IMR-90 (cell line): Measurements from ENCODE around the gene PPP3CA. TPM values are rescaled to one million over a fixed set of nuclear protein-coding genes. Genes with fewer than 3 reads are reported as not detected.

ENCODE experiments used
- ATAC-seq: fragments of 200-7000 bp; cut with Tn5 transposase; 2 replicates; pipeline ENCODE4 v1.9.1; 2020; ENCODE audit warnings: low read depth, mild to moderate bottlenecking, moderate library complexity
- BruUV-seq: library from RNA; stranded (reverse); fragments of 400-500 nt; replicated peaks from 2 replicates; lab custom pipeline; 2021; lab: Mats Ljungman, UMichigan
- CTCF ChIA-PET: fragments of 300-600 bp; formaldehyde crosslinking; extraction: SDS; loops from one replicate; lab custom pipeline; 2021; ENCODE audit warnings: antibody characterized with exemption; lab: Yijun Ruan, JAX
- POLR2A ChIA-PET: fragments of 300-600 bp; sonication (Branson Sonifier 250); formaldehyde crosslinking; loops from one replicate; lab custom pipeline; 2022; ENCODE audit warnings: antibody characterized with exemption; ENCODE audit not compliant: unreplicated experiment; lab: Charles Lee
- DNase-seq: peaks from one replicate; pipeline ENCODE4 v3.0.0; 2013
- H2AFZ ChIP-seq: replicated peaks from 2 replicates; pipeline ENCODE3; 2013; ENCODE audit warnings: low read length, mild to moderate bottlenecking; ENCODE audit not compliant: poor library complexity
- H2AK5ac ChIP-seq: 2 replicates; pipeline ENCODE4 v1.6.1; 2013; ENCODE audit warnings: low read depth, low read length, inconsistent platforms
- H2AK9ac ChIP-seq: replicated peaks from 2 replicates; pipeline ENCODE3; 2013; ENCODE audit warnings: mild to moderate bottlenecking, low read depth, low read length, moderate library complexity; ENCODE audit not compliant: poor library complexity
- H2BK120ac ChIP-seq: 2 replicates; pipeline ENCODE4 v1.6.1; 2013; ENCODE audit warnings: low read depth, low read length, inconsistent platforms
- H2BK15ac ChIP-seq: 3 replicates; pipeline ENCODE4 v1.6.1; 2013; ENCODE audit warnings: low read depth, low read length, inconsistent platforms
- H2BK20ac ChIP-seq: 2 replicates; pipeline ENCODE4 v1.6.1; 2013; ENCODE audit warnings: low read depth, mild to moderate bottlenecking, inconsistent platforms, low read length, moderate library complexity
- H2BK5ac ChIP-seq: 2 replicates; pipeline ENCODE4 v1.6.1; 2013; ENCODE audit warnings: mild to moderate bottlenecking, low read depth, low read length, inconsistent platforms; ENCODE audit not compliant: poor library complexity, severe bottlenecking
- H3K14ac ChIP-seq: replicated peaks from 2 replicates; pipeline ENCODE4 v1.6.1; 2013; ENCODE audit warnings: low read depth, low read length, inconsistent platforms
- H3K18ac ChIP-seq: 2 replicates; pipeline ENCODE4 v1.6.1; 2013; ENCODE audit warnings: low read depth, low read length, control low read depth
- H3K23ac ChIP-seq: 2 replicates; pipeline ENCODE4 v1.6.1; 2013; ENCODE audit warnings: low read depth, low read length, inconsistent platforms
- H3K27ac ChIP-seq: 2 replicates; pipeline ENCODE4 v1.5.1; 2013; ENCODE audit warnings: mild to moderate bottlenecking, control low read depth, low read length; ENCODE audit not compliant: insufficient read depth
- H3K27me3 ChIP-seq: 2 replicates; pipeline ENCODE4 v1.6.1; 2013; ENCODE audit warnings: low read length; ENCODE audit not compliant: control insufficient read depth, insufficient read depth
- H3K36me3 ChIP-seq: 2 replicates; pipeline ENCODE4 v1.6.1; 2013; ENCODE audit warnings: low read length, mixed read lengths; ENCODE audit not compliant: control insufficient read depth, insufficient read depth
- H3K4ac ChIP-seq: 2 replicates; pipeline ENCODE4 v1.6.1; 2013; ENCODE audit warnings: low read depth, low read length, inconsistent platforms
- H3K4me1 ChIP-seq: 2 replicates; pipeline ENCODE4 v1.6.1; 2013; ENCODE audit warnings: low read length, mixed read lengths; ENCODE audit not compliant: control insufficient read depth, insufficient read depth
- H3K4me2 ChIP-seq: 2 replicates; pipeline ENCODE4 v1.6.1; 2013; ENCODE audit warnings: low read depth, mild to moderate bottlenecking, control low read depth, low read length, moderate library complexity
- H3K4me3 ChIP-seq: 2 replicates; pipeline ENCODE4 v1.5.1; 2013; ENCODE audit warnings: low read depth, mild to moderate bottlenecking, control low read depth, low read length, moderate library complexity; ENCODE audit not compliant: insufficient read depth
- H3K56ac ChIP-seq: 2 replicates; pipeline ENCODE4 v1.6.1; 2013; ENCODE audit warnings: low read length, inconsistent platforms; ENCODE audit not compliant: insufficient read depth; ENCODE audit errors: extremely low read depth
- H3K79me1 ChIP-seq, 2 experiments: 2 replicates each; pipeline ENCODE4 v1.6.1; 2013; ENCODE audit warnings: low read length in 2 of 2, inconsistent platforms in 1 of 2, low read depth in 1 of 2
- H3K9ac ChIP-seq: 2 replicates; pipeline ENCODE4 v1.6.1; 2013; ENCODE audit warnings: low read depth, low read length, control low read depth
- H3K9me1 ChIP-seq: 2 replicates; pipeline ENCODE4 v1.6.1; 2013; ENCODE audit warnings: low read length, inconsistent platforms; ENCODE audit not compliant: insufficient read depth
- H3K9me3 ChIP-seq: 2 replicates; pipeline ENCODE4 v1.6.1; 2013; ENCODE audit warnings: low read length; ENCODE audit not compliant: control insufficient read depth, insufficient read depth
- H4K20me1 ChIP-seq: 2 replicates; pipeline ENCODE4 v1.6.1; 2013; ENCODE audit warnings: low read length, inconsistent platforms; ENCODE audit not compliant: insufficient read depth
- H4K5ac ChIP-seq: 2 replicates; pipeline ENCODE4 v1.6.1; 2013; ENCODE audit warnings: mild to moderate bottlenecking, low read depth, low read length, control low read depth
- H4K8ac ChIP-seq, 2 experiments: 2 replicates each; pipeline ENCODE4 v1.6.1; 2013; ENCODE audit warnings: low read depth in 2 of 2, low read length in 2 of 2, control low read depth in 1 of 2, inconsistent platforms in 1 of 2
- H4K91ac ChIP-seq: 2 replicates; pipeline ENCODE4 v1.6.1; 2013; ENCODE audit warnings: low read depth, low read length, inconsistent platforms; ENCODE audit not compliant: insufficient read depth
- CHD1 ChIP-seq: IDR thresholded peaks from 2 replicates; pipeline ENCODE4 v1.6.1; 2012; ENCODE audit warnings: low read depth, low read length, improper control_type of control experiment
- CTCF ChIP-seq: conservative IDR thresholded peaks from 2 replicates; pipeline ENCODE4 v1.5.1; 2012; ENCODE audit warnings: mild to moderate bottlenecking, low read depth, low read length, improper control_type of control experiment
- ELK1 ChIP-seq: fragments of 150-350 bp; IDR thresholded peaks from 2 replicates; pipeline ENCODE4 v1.6.1; 2016; ENCODE audit warnings: low read depth, mild to moderate bottlenecking, low read length, moderate library complexity, borderline replicate concordance
- MAFK ChIP-seq: IDR thresholded peaks from 2 replicates; pipeline ENCODE4 v1.6.1; 2012; ENCODE audit warnings: low read depth, low read length, improper control_type of control experiment
- MAZ ChIP-seq: IDR thresholded peaks from 2 replicates; pipeline ENCODE4 v1.6.1; 2012; ENCODE audit warnings: low read depth, mild to moderate bottlenecking, low read length, improper control_type of control experiment, moderate library complexity, borderline replicate concordance
- NFE2L2 ChIP-seq: fragments of 150-350 bp; IDR thresholded peaks from 2 replicates; pipeline ENCODE4 v1.6.1; 2016; ENCODE audit warnings: low read depth, mild to moderate bottlenecking, low read length
- RAD21 ChIP-seq: IDR thresholded peaks from 2 replicates; pipeline ENCODE4 v1.6.1; 2012; ENCODE audit warnings: low read length, improper control_type of control experiment
- SMC3 ChIP-seq: fragments of 150-350 bp; IDR thresholded peaks from 2 replicates; pipeline ENCODE4 v1.6.1; 2016; ENCODE audit warnings: low read depth, mild to moderate bottlenecking, antibody characterized with exemption, low read length, moderate library complexity
- USF2 ChIP-seq: fragments of 150-350 bp; IDR thresholded peaks from 2 replicates; pipeline ENCODE4 v1.6.1; 2017; ENCODE audit warnings: mild to moderate bottlenecking, antibody characterized with exemption, low read length, low read depth
- dilution Hi-C: fragments of 300-500 bp; cut with HindIII; formaldehyde crosslinking; loops from one replicate; pipeline ENCODE4 v1.14.3; 2018; ENCODE audit warnings: low sequenced_read_pairs; ENCODE audit not compliant: unreplicated experiment
- in situ Hi-C: fragments of 300-500 bp; cut with MboI; formaldehyde crosslinking; loops from 3 replicates; pipeline ENCODE4 v1.14.3; 2019; ENCODE audit warnings: low sequenced_read_pairs, inconsistent platforms, mixed read lengths
- intact Hi-C: fragments of 100-400 bp; cut with micrococcal nuclease; formaldehyde crosslinking; loops from 2 replicates; pipeline ENCODE4 v1.10.0; 2022
- polyA plus RNA-seq, 3 experiments: library from polyadenylated mRNA; depleted of rRNA; stranded (reverse); fragments of >200 nt; gene quantifications; 2 replicates each; pipeline ENCODE4 v1.2.3, GENCODE V29; 2012; ENCODE audit warnings: low replicate concordance in 1 of 3
- total RNA-seq: library from RNA; depleted of rRNA; stranded (reverse); fragments of >200 nt; gene quantifications from 2 replicates; pipeline ENCODE4 v1.2.3, GENCODE V29; 2012

Gene PPP3CA
- total and polyA plus RNA-seq, 2 of the 4 experiments (the other 2 are of a cell fraction), result 14.5 to 48.6 TPM

GRCh38 chr4:101356928-101357327, 9.6 kb upstream of the PPP3CA start:
- H3K9ac ChIP-seq, result no peak overlapping the region
- peak; percentile 91 for TF ChIP-seq MAFK
- no peak for TF ChIP-seq CTCF
- no peak for TF ChIP-seq SMC3
- TF ChIP-seq USF2, result no peak
- TF ChIP-seq MAZ, result no peak
- no peak for TF ChIP-seq ELK1
- peak; percentile 66; the same call in 1 of the 2 replicates for TF ChIP-seq NFE2L2
- TF ChIP-seq RAD21, result no peak
- TF ChIP-seq CHD1, result no peak
- peak overlapping the region; percentile 81 for H2BK120ac ChIP-seq
- no peak overlapping the region for H3K4ac ChIP-seq
- peak overlapping the region; percentile 63; the same call in 1 of the 2 replicates for H2BK20ac ChIP-seq
- H3K27me3 ChIP-seq, result no peaks in the 10 kb centered on the region
- H3K36me3 ChIP-seq, result no peaks in the 10 kb centered on the region
- H3K56ac ChIP-seq, result peak overlapping the region; percentile 34
- no peak overlapping the region for H4K5ac ChIP-seq
- DNase-seq (peak; percentile 95), ATAC-seq (peak; percentile 81)
- H3K9me1 ChIP-seq, result peaks cover 4% of the 10 kb centered on the region
- H3K4me2 ChIP-seq, result peak overlapping the region; percentile 60
- peak overlapping the region; percentile 74; the same call in 1 of the 2 replicates for H4K91ac ChIP-seq
- H4K8ac ChIP-seq, result peak overlapping the region; percentile 28 to 76; a peak in 1 of 4 replicates
- POLR2A ChIA-PET, result interaction anchor here (1.0 kb wide), 1 partner anchor 8 kb away, joined by 3 read pairs; no protein-coding TSS in a partner anchor
- BruUV-seq, result no TSS peak
- peak overlapping the region; percentile 54 for H3K14ac ChIP-seq
- H2BK15ac ChIP-seq, result peak overlapping the region; percentile 10; the same call in 1 of the 3 replicates
- intact Hi-C loops (loop anchor here (1.0 kb wide), 1 partner anchor 10 kb away; no protein-coding TSS in a partner anchor), dilution Hi-C loops (no loop called here), in situ Hi-C loops (no loop called here)
- H3K23ac ChIP-seq, result 0 out of 2 replicates have a peak overlapping the region, but pooled peaks have one; percentile 77
- no peaks in the 10 kb centered on the region for H3K9me3 ChIP-seq
- H3K27ac ChIP-seq, result peak overlapping the region; percentile 19; the same call in 1 of the 2 replicates
- H3K4me1 ChIP-seq, result peaks cover 7% of the 10 kb centered on the region
- peak overlapping the region; percentile 98 for H2BK5ac ChIP-seq
- no peaks in the 10 kb centered on the region; a peak in 1 of 4 replicates for H3K79me1 ChIP-seq
- H3K4me3 ChIP-seq, result no peak overlapping the region
- H4K20me1 ChIP-seq, result no peaks in the 10 kb centered on the region
- H2AK9ac ChIP-seq, result no peak overlapping the region
- H2AFZ ChIP-seq, result no peak overlapping the region
- CTCF ChIA-PET, result interaction anchor here (1.2 kb wide), 1 partner anchor 9 kb away, joined by 3 read pairs; no protein-coding TSS in a partner anchor
- peak overlapping the region; percentile 78; the same call in 1 of the 2 replicates for H3K18ac ChIP-seq
- no peak overlapping the region for H2AK5ac ChIP-seq
